GM12878 (cell line): ENCODE data around the gene ACVR1.

Source experiments
- POLR2AphosphoS5 ChIP-seq: IDR thresholded peaks from 2 replicates; pipeline ENCODE4 v1.6.1; 2011; ENCODE audit warnings: mild to moderate bottlenecking, low read length, inconsistent platforms
- TARDBP ChIP-seq: IDR thresholded peaks from 2 replicates; pipeline ENCODE4 v1.6.1; 2016; ENCODE audit warnings: borderline replicate concordance
- ZSCAN29 ChIP-seq: fragments of 450-650 bp; IDR thresholded peaks from 2 replicates; pipeline ENCODE4 v1.6.1; 2017; ENCODE audit warnings: mild to moderate bottlenecking, moderate library complexity
- TF ChIP-seq, protein P1 (sequence below), 3 experiments: IDR thresholded peaks in 2 of 3; conservative IDR thresholded peaks in 1 of 3; 2 replicates each; pipeline ENCODE4 v1.5.1; 2011; ENCODE audit warnings: low read depth in 3 of 3, low read length in 3 of 3, mild to moderate bottlenecking in 3 of 3, control low read depth in 2 of 3, moderate library complexity in 2 of 3, inconsistent platforms in 1 of 3, mixed read lengths in 1 of 3; ENCODE audit not compliant: control insufficient read depth in 2 of 3, insufficient read depth in 1 of 3; ENCODE audit errors: extremely low read depth in 1 of 3

DNA sequence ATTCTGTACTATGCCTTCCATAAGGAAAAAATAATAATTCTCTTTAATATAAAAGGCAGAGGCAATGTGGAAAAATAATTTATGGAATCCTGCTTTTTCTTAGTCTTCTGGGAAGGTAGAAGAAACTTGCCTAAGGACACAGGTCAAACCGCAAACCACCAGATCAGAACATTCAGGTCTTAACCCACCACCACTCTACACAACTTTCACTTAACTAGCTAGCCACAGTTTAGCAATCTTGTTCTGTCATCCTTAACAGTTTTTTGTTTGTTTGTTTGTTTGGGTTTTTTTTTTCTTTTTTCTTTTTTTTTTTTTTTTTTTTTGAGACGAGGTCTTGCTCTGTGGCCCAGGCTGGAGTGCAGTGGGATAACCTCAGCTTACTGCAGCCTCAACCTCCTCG, 70.6 kb downstream of the ACVR1 start:
- TF ChIP-seq, protein P1, sequence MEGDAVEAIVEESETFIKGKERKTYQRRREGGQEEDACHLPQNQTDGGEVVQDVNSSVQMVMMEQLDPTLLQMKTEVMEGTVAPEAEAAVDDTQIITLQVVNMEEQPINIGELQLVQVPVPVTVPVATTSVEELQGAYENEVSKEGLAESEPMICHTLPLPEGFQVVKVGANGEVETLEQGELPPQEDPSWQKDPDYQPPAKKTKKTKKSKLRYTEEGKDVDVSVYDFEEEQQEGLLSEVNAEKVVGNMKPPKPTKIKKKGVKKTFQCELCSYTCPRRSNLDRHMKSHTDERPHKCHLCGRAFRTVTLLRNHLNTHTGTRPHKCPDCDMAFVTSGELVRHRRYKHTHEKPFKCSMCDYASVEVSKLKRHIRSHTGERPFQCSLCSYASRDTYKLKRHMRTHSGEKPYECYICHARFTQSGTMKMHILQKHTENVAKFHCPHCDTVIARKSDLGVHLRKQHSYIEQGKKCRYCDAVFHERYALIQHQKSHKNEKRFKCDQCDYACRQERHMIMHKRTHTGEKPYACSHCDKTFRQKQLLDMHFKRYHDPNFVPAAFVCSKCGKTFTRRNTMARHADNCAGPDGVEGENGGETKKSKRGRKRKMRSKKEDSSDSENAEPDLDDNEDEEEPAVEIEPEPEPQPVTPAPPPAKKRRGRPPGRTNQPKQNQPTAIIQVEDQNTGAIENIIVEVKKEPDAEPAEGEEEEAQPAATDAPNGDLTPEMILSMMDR (IDR thresholded peaks at IDR 0.05 in 2 of 3, conservative IDR thresholded peaks at IDR 0.05 in 1 of 3; ENCODE audit: control insufficient read depth in 2 of 3, extremely low read depth in 1 of 3, insufficient read depth in 1 of 3, low read depth in 3 of 3, low read length in 3 of 3), result no peak
- no peak for TF ChIP-seq TARDBP
- TF ChIP-seq ZSCAN29, result no peak
- TF ChIP-seq POLR2AphosphoS5, result no peak
